Testis (tissue), 3 donors: ENCODE data around the gene SMARCA1. TPM values are rescaled to one million over a fixed set of nuclear protein-coding genes. Genes with fewer than 3 reads are reported as not detected.

Source experiments
- DNase-seq: peaks from one replicate; pipeline ENCODE4 v3.0.0-alpha.2; 2019
- H3K27ac ChIP-seq, 2 donors: fragments of 200-600 bp; sonication (generic); one replicate each; pipeline ENCODE4 v1.5.1; 2019
- H3K27me3 ChIP-seq: fragments of 200-600 bp; sonication (generic); one replicate; pipeline ENCODE4 v1.5.1; 2019
- H3K36me3 ChIP-seq: fragments of 200-600 bp; sonication (generic); one replicate; pipeline ENCODE4 v1.5.1; 2017; ENCODE audit warnings: low read depth; ENCODE audit errors: missing control alignments
- H3K4me1 ChIP-seq: fragments of 200-600 bp; sonication (generic); one replicate; pipeline ENCODE4 v1.5.1; 2019
- H3K4me3 ChIP-seq, 2 donors: fragments of 200-600 bp; sonication (generic); one replicate each; pipeline ENCODE4 v1.5.1; 2017 to 2019
- H3K9me3 ChIP-seq: fragments of 200-600 bp; sonication (generic); one replicate; pipeline ENCODE4 v1.5.1; 2017
- POLR2A ChIP-seq: fragments of 450-650 bp; IDR thresholded peaks from one replicate; pipeline ENCODE4 v1.6.1; 2017; ENCODE audit warnings: antibody characterized with exemption, mild to moderate bottlenecking, moderate library complexity
- WGBS, 2 donors: methylation state at CpG; one replicate each; pipeline ENCODE4 v1.1.5; 2018; 5-methylcytosine and 5-hydroxymethylcytosine counted together
- intact Hi-C: fragments of 100-400 bp; cut with DNase I; formaldehyde crosslinking; loops from one replicate; pipeline ENCODE4 v1.15.1; 2023; ENCODE audit warnings: low total_unique reads
- polyA plus RNA-seq: library from polyadenylated mRNA; stranded (reverse); fragments of 350-450 nt; fragmentation: Illumina TruSeq; extraction: RNeasy Lipid Tissue Mini Kit (QIAGEN cat#74804); gene quantifications from one replicate; pipeline ENCODE4 v1.2.3, GENCODE V29; 2014; ENCODE audit warnings: low read depth, low replicate concordance; ENCODE audit not compliant: insufficient read depth
- total RNA-seq, 2 donors: library from RNA; depleted of rRNA; stranded (reverse); fragments of >200 nt; gene quantifications; one replicate each; pipeline ENCODE4 v1.2.3, GENCODE V29; 2016
- TF ChIP-seq, protein P1 (sequence below), 3 experiments: fragments of 450-650 bp in 2 of 3; fragments of 200-600 bp in 1 of 3; sonication (generic) in 1 of 3; IDR thresholded peaks; one replicate each; pipeline ENCODE4 v1.5.1; 2016 to 2019; ENCODE audit warnings: antibody characterized with exemption in 3 of 3, mild to moderate bottlenecking in 2 of 3, moderate library complexity in 1 of 3

Gene SMARCA1
- total and polyA plus RNA-seq, 3 donors from 2014 or later, result 79.2 to 208 (median 190) TPM

DNA sequence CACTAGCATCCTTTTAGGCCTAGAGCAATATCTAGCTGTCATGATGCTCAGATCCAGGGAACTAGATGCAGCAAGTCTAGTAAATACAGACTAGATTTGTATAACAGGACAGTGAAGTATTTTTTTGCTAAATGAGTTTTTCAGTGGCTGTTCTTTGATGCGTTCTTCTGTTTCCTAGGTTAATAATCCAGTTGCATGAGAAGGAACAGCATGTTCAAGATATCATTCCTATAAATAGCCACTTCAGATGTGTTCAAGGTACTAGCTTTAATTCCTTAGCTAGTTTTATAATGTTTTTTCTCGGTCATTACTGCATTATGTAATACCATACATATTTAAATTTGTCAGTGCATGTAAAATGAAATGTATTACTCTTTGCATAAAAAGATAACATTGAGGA lies 21.5 kb upstream of the SMARCA1 start:
- no peaks in the 10 kb centered on the region for H3K27me3 ChIP-seq
- H3K4me1 ChIP-seq, result peaks cover 5% of the 10 kb centered on the region
- TF ChIP-seq, protein P1, sequence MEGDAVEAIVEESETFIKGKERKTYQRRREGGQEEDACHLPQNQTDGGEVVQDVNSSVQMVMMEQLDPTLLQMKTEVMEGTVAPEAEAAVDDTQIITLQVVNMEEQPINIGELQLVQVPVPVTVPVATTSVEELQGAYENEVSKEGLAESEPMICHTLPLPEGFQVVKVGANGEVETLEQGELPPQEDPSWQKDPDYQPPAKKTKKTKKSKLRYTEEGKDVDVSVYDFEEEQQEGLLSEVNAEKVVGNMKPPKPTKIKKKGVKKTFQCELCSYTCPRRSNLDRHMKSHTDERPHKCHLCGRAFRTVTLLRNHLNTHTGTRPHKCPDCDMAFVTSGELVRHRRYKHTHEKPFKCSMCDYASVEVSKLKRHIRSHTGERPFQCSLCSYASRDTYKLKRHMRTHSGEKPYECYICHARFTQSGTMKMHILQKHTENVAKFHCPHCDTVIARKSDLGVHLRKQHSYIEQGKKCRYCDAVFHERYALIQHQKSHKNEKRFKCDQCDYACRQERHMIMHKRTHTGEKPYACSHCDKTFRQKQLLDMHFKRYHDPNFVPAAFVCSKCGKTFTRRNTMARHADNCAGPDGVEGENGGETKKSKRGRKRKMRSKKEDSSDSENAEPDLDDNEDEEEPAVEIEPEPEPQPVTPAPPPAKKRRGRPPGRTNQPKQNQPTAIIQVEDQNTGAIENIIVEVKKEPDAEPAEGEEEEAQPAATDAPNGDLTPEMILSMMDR (IDR thresholded peaks at IDR 0.05), result no peak
- TF ChIP-seq POLR2A, result no peak
- H3K27ac ChIP-seq, result peak overlapping the region; percentile 31 to 64
- H3K4me3 ChIP-seq, result no peak overlapping the region
- no peak for DNase-seq
- no peaks in the 10 kb centered on the region for H3K36me3 ChIP-seq
- no peaks in the 10 kb centered on the region for H3K9me3 ChIP-seq
- intact Hi-C loops, result no loop called here
- WGBS, 2 donors, result 30 to 38% methylated on average over 2 of the region's 2 CpGs

DNA sequence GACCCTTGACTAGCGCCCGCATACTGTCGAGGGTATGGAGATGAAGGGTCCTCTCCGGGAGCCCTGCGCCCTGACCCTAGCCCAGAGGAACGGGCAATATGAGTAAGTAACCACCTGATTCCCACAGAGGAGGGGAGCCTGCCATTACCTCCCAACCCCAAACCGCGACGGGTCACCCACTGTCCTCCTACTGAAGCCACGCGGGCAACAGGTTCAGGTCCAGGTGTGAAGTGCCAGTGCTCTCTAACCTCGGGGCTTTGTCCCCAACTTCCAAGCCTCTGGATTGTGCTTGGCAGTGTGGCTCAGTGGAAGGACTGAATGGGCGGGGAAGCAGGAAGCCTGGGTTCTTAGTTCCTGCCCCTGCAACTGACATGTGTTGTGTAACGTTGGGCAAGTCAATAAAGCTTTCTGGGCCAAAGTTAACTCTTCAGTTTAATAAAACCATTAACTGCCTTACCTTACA lies 17.5 kb upstream of the SMARCA1 start:
- no peaks in the 10 kb centered on the region for H3K4me1 ChIP-seq
- intact Hi-C loops, result no loop called here
- H3K9me3 ChIP-seq, result no peaks in the 10 kb centered on the region
- peak overlapping the region; percentile 58 to 73 for H3K4me3 ChIP-seq
- no peaks in the 10 kb centered on the region for H3K36me3 ChIP-seq
- DNase-seq, result peak; percentile 32
- H3K27ac ChIP-seq, result peak overlapping the region; percentile 92 to 96
- TF ChIP-seq, protein P1 (IDR thresholded peaks at IDR 0.05), result no peak
- no peak for TF ChIP-seq POLR2A
- 0% methylated on average over 1 of the region's 14 CpGs; no CpG with 5 or more reads in 1 of the 2 donors for WGBS, 2 donors
- no peaks in the 10 kb centered on the region for H3K27me3 ChIP-seq

DNA sequence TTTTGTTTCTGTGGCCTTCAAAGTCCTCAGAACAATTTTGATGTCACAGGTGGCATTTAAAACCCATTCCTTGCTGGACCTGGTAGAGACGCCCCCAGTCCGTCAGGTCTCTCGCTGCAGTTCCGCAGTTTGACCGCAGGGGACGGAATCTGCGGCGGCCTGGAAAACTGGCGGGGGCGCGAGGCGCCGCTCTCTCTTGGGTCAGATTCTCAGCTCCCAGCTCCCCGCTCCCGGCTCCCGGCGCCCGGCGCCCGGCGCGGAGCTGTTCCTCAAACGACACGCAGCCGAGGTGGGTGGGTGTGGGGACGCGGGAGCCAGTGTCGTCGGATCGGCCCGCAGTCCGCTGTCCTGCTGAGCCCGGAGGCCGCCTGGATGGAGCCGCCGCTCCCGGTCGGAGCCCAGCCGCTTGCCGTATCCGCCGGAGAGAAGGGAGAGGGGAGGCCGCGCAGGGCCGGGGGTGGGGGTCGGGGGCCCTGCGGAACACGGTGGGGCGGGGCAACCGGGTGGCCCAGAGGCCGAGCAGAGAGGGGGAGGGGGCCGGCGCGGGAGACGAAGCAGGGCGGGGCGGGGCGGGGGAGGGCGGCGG lies 16.9 kb upstream of the SMARCA1 start, which contains the start of gene OCRL:
Gene OCRL, plus strand, starts transcription at position 192 of the 586 bp plus-strand sequence. Its CDS starts 181 bp downstream, at position 373.
- peak within 1 kb of the TSS; percentile 58 to 73 for H3K4me3 ChIP-seq

DNA sequence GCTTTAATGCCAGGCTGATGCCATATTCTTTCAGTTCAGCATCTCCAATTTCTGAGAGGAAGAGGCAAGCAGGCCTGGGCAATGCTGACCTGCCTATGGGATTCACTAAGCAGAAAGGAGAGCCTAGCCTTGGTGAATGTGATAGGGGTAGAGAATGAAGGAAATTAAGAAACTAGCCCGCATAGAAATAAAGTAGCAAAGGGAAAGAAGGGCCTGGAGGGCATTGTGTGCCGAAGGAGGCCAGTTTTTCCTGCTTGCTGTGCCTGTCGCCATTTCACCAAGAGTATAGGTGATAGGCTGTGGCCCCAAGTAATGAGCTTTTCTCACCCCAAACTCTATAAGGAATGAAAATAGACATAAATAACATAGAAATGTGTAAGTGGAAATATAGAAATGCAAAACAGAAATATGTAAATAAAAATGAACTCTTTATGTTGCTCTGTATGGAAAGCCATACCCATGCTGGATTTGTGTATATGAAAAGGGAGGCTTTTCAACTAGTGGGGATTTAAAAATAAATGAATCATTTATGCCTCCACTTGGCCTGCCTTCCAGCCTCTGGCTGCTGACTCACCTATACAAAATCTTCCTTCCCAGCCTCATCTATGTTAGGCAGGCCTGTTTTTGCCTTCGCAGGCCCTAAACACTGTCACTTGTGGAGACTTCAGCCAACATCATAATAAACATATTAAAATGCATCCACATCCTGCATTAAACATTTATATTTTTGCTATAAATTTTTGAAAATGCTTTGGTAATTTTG lies 11.7 kb upstream of the SMARCA1 start:
- Histone ChIP-seq H3K27me3 (no peaks in the 10 kb centered on the region), H3K9me3 (no peaks in the 10 kb centered on the region), H3K4me1 (no peaks in the 10 kb centered on the region), H3K4me3 (no peak overlapping the region), H3K27ac (no peak overlapping the region), H3K36me3 (no peaks in the 10 kb centered on the region)
- DNase-seq, result no peak
- WGBS, 2 donors, result 76 to 87% methylated on average over 4 of the region's 4 CpGs
- no peak for TF ChIP-seq POLR2A
- TF ChIP-seq, protein P1 (IDR thresholded peaks at IDR 0.05), result no peak
- intact Hi-C loops, result no loop called here

More for the DNA sequence above, 16.9 kb upstream of the SMARCA1 start, which contains the start of gene OCRL:
- intact Hi-C loops, result no loop called here
- 0% methylated on average over 3 to 8 of the region's 60 CpGs for WGBS, 2 donors
- peak within 1 kb of the TSS; percentile 92 to 96 for H3K27ac ChIP-seq
- no peaks in the 10 kb centered on the region for H3K27me3 ChIP-seq
- H3K4me1 ChIP-seq, result no peaks in the 10 kb centered on the region
- H3K9me3 ChIP-seq, result no peaks in the 10 kb centered on the region
- TF ChIP-seq, protein P1 (IDR thresholded peaks at IDR 0.05), result peak; percentile 66 to 79 (median 77)
- TF ChIP-seq POLR2A, result no peak
- H3K36me3 ChIP-seq, result no peaks in the 10 kb centered on the region
- peak; percentile 75 for DNase-seq
